Stimulated activated CD8-positive, alpha-beta memory T cell treated with anti-CD3 and anti-CD28 coated beads, Interleukin-12 subunit alpha, Interleukin-12 subunit beta, amount 100 ng/mL, for 1 hour (primary cell): ENCODE results near the gene NSDHL.

ENCODE experiments used
- DNase-seq: peaks from one replicate; pipeline ENCODE4 v3.0.0-alpha.2; 2020; ENCODE audit warnings: low read depth

The NSDHL gene

DNA sequence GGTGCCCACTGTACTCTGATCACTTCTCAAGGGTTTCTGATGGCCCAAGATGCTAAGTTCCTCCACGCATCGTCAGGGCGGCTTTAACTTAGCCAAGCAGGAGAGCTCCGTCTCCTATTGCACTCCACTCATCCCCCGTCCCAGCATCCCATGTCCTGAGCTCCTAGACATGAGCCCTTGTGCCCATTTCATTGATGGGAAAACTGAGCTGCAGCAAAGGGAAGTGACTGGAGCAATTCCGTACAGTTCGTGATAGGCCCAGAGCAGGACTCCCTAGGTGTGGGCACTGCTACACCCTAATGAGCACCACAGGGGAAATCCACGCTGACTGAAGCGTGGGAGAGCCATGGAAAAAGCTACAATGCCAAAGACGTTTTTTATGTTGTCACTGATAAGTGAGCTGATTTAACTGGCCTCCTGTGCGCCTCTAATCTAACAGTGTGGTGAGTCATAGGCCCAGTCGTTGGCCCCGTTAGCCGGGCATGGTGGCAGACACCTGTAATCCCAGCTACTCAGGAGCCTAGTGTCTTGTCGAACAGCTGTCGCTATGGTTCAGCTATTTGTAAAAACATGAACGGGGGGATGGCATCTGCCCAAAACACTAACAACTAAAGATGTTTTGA, 14.9 kb downstream of the NSDHL start:
- no peak for DNase-seq

DNA sequence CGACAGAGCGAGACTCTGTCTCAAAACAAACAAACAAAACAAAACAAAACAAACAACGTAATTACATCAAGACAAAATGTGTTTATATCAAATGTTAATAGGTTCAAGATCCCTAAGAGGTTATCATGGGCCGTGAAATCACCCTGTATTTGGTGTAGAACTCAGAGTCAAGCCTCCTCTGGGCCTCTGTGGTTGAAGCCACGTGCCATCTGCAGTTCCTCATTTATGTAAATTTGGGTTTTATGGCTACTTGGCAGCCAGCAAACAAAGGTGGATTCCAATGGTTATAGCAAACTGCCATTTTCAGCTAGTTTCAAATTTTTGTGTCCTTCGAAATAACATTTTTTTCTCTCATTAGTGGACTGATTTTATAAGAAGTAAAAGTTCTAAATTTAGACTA, 16.4 kb downstream of the NSDHL start:
- no peak for DNase-seq

DNA sequence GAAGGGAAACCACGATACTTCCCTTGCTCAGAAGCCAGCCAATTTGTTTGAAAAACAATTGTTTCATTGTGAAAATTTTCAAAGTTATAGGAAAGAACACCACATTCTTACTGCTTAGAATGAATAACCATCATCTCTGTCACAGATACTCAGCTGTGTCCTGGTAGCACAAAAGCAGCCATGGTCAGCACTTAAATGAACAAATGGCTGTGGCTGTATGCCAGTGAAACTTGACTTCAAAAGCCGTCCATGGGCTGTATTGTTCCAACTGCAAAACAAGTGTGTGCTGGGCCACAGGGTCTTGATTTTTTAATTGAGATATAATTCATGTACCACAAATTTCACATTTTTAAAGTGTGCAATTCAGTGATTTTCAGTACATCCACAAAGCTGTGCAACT, 19.6 kb downstream of the NSDHL start:
- DNase-seq: no peak

DNA sequence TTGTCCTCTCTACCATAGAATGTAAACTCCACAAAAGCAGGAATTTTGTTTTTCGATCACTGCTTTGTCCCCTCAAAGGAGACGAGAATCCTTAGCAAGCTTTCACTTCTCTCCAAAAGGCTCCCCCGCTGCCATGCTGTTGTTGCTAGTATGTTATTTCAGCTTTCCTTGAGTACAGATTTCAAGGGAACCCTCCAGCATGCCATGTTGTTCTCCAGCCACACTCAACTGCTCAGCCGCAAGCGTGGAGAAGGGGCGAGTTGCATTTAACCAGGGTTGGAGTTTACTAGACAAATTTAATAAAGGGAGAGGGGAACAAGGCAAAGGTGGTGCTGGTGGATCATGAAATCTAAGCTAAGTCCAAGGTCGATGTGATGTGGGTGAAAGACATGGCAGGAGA, 23.1 kb downstream of the NSDHL start:
- no peak for DNase-seq

DNA sequence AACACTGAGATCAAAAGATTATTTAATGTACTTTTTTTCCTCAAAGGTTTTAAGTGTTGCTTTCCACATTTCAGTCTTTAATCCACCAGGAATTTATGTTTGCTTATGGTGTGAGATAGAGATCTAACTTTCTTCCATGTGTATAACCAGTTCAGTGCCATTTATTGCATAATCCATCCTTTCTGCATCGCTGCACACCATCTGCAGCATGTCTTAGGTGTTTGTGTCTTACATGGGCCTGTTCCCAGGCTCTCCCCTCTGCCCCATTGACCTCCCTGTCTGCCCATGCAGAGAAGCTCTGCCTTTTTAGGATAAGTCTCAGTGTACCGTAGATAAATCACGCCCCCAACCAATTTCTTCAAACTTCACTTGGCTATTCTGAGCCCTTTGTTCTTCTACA, 30.3 kb downstream of the NSDHL start:
- no peak for DNase-seq

DNA sequence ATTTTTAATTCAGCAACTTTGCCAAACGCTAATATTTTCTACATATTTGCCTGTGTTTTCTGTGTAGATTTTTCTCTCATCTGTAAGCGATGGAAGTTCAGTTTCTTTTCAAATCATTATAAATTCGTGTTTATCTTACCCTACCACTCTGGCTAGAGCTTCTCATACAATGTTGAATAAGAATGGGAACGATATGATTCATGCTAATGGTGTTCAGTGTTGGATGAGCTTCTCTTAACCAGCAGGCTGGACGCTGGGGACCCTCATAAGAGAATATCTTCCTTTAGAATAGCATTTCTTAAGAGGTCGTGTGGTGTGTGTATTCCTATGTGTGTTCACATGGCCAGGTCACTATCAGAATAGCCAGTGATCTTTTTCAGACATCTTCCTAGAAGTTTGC, 31.0 kb downstream of the NSDHL start:
- no peak for DNase-seq

DNA sequence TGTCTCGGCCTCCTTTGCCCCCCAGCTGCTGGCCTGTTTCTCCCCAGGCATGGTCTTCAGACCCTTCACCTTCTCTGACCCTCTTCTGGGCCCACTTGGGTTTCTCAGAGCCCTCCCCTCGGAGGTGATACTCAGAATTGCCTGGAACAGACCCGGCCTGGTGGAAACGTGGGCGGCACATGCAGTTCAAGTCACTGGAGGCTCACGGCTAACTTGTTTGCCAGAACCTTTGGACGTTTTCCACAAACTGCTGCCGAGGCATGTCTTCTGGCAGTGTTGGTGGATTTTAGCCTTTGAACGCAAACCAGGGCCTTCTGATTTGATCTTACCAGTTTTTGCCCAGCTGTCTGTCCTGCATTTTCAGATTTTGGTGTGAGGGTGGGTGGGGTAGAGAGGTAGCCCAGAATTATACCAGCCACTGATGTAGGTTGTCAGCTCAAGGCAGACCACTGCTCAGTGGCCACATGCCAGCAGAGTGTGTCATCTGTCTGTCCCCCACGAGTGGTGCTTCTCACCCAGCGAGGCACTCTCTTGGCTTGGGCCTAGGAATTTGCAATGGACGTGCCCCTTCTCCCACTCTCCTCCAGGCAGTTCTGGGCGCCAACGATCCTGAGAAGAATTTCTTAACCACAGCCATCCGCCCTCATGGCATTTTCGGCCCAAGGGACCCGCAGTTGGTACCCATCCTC, 34.5 kb downstream of the NSDHL start:
- DNase-seq: no peak

DNA sequence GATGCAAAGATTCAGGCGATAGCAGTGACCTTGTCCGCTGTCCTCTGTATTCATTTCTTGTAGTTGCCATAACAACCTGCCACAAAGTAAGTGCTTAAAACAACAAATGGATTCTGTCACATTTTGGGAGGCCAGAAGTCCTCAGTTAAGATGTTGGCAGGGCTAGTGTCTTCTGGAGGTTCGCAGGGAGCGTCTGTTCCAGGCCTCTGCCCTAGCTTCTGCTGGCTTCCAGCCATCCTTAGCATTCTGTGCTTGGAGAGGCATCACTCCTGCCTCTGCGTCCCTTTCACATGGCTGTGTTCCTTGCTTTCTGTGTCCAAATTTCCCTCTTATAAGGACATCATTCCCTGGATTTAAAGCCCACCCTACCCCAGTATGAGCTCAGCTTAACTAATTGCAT, 35.5 kb downstream of the NSDHL start:
- DNase-seq: no peak

DNA sequence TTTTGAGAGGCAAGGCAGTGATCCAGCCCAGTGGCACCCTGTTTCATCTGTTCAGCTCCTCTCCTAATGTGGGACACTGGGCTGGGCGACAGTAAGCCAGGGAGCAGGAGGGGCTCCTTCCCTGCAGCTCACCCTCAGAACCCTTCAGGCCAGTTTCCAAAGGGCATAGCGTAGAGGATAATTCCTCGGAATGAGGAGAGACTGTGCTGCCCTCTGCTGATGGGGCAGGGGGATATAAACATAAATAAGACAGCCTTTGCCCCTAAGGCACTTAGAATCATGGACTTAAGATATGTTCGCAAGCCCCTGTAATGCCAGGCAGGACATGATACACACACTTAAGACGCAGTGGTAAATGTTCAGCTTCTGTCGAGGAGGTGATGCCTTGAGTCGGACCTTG, 39.1 kb downstream of the NSDHL start:
- no peak for DNase-seq

DNA sequence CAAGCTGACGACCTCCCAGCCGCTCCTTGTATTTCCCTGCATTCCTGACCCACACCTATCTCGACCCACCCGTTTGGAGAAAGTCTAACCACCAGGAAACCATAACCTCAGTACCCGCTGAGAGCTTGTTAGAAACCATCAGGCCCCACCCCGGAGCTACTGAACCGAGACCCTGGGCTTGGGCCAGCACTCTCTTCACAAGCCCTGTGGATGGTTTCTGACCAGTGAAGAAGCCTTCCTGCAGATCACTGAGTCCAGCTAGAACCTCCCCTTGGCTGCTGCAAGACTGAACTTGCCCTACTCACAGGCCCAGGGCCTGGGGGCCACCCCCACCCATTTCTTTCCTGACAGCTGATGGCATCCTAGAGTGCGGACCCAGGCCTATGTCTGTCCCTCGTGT, 40.4 kb downstream of the NSDHL start:
- no peak for DNase-seq

DNA sequence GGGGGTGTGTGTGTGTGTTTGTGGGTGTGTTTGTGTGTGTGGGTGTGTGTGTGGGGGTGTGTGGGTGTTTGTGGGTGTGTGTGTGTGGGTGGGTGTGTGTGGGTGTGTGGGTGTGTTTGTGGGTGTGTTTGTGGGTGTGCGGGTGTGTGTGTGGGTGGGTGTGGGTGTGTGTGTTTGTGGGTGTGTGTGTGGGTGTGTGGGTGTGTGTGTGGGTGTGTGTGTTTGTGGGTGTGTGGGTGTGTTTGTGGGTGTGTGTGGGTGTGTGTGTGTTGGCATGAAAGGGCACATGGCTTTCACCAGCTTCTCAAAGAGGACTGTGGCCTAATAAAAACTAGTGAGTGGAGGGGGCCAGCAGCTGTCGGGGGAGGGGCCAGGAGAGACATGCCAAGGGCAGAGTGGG, 41.7 kb downstream of the NSDHL start:
- no peak for DNase-seq

DNA sequence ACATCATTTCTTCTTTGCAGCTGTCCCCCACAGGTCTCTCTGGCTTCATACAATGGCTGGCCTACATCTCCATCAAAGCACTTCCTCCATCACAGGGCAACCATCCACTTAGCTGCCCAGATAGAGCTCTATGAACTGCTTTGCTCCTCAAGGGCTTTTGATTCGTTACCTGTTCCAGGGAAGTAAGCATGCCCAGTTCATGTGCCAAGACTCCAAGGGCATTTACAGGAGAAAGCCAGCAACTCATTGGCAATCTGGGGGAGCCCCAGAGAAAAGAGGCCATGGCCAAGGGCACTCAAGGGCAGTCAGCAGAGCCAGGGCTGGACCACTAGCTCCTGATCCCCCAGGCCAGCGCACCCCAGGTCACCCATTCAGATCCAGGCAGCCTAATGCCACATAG, 42.5 kb downstream of the NSDHL start:
- no peak for DNase-seq

DNA sequence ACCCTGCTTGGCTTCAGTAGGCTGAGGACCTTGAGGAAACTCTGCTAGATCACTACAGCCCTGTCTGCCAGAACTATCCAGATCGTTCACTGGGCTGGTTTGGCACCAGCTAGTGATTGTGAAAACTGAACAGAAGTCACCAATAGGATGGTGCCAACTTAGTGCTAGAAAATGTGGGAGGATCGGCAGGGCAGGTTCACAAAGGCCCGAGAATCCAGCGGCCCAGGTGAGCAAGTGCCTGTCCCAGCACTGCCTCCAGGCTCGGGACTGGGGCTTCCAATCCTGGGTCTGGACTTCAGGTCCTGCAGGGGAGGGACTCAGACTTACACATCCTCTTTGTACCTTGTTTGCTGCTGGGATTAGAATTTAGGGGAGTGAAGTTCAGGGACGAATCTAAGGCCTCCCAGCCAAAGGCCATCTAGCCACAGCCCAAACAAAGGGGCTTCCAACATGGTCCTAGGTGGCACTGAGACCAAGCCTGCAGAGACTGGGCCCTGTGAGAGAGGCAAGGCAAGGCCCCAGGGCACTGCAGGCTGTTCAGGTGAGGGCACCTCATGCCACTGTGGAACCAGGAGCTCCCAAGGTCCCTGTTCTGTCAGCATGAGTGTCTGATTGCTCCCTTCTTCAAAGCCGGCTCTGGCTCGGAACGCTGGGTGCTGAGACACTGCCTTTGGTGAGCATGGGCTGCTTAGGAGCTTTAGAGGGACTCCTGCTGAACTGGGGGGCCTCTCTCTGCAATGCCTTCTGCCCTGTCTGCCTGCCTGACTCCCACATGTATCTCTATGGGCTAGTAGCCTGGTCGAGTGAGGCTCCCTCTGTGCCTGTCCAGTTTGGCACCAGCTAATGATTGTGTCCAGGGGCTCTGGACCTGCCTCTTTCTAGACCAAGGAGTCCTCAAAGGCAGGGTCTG, 46.3 kb downstream of the NSDHL start:
- no peak for DNase-seq

DNA sequence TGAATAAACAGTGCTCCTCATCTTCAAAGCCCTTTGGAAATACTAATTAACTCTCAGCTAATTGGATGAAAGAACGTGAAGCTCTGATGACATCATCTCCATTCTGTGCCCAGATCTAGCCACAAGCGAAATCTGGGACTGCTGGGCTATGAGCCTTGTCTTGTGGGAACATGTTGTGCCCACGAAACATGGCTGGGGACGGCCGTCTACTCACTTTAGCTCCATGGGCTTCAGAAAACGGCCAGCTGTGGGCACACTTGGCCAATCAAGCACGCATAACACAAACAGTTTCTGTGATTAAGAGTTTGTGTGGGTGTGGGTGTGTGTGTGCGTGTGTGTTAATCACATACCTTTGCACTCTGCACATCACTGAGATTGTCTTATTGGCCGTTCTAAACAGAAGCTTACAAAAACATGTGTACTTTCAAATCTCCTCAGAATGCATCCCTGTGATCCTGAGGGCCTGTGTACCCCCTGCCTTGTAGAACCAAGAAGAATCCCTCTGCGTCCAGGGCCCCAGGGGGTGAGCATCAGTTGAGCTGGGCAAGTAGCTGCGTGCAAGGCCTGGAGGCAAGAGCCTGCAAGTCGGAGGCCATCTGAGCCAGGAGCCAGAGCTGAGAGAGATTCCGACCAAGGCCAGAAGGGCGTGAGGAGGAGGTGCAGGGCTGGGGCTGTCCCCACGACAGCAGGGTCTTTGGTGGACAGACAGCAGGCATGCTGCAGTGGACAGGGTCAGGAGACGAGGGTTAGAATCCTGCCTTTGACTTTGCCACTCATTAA, 48.3 kb downstream of the NSDHL start:
- no peak for DNase-seq

DNA sequence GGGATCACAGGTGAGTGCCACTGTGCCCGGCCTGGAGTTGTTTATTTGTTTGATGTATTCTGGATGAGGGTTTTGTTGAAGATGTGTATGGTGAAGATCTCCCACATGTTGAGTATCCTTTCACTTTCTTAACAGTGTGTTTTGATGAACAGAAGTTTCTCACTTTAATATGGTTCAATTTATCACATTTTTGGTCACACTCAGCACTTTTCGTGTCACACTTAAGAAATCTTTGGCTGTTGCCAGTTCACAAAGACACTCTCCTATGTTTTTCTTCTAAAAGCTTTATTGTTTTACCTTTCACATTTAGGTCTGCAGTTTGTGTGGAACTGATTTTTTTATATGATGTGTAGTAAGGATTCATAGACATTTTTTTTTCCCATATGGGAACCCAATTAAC, 50.4 kb downstream of the NSDHL start:
- DNase-seq: no peak

DNA sequence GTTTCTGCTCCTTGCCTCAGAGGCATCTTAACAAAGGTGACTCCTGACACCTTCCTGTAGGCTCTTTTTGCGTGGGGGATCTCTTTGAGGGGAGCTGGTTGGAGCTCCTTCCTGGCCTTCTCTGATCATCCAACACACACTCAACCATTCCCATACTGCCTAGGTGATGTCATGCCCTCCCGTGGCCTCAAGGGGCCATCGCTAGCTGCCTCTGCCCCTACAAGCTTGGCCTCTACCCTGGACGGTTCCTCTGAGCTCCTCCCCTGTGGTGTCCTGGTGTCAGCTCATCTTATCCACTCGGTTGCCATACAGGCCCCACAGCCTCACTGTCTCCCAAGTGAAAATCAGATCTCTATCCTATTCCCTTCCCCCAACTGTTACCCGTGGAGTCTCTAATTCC, 53.3 kb downstream of the NSDHL start:
- no peak for DNase-seq

DNA sequence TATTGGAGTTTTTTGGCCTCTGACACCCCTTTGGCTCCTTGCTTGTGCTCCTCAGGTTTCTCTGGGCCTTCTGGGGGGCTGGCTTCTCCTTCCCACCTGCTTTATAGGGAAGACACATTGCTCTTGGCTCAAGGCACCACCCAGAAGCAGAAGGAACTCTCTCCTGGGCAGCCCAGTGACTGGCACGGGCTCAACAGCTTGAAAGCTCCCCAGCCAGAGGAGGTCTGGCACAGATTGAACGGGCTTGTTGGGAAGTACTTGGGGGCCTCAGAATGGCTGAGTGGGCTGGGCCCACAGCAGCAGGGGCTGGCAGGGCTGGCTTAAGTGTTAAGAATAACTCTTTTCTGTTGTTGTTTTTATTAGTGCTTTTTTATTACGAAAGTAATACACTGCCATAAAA, 55.9 kb downstream of the NSDHL start:
- DNase-seq: no peak

DNA sequence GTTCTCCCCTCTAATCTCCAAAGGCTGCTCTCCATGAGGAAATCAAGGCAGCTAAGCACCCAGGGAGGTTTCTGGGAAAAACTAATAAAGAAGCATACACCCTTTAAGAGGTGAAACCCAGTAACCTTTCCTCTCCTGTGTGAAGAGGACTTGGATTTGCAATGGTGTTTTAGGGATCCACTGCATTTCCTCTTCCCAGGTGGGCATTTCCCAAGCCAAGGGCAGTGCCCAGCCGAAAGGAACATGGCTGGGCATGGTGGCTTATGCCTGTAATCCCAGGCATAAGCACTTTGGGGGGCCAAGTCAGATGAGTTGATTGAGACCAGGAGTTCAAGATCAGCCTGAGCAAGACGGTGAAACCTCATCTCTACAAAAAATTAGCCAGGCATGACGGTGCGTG, 61.6 kb downstream of the NSDHL start:
- DNase-seq: no peak

DNA sequence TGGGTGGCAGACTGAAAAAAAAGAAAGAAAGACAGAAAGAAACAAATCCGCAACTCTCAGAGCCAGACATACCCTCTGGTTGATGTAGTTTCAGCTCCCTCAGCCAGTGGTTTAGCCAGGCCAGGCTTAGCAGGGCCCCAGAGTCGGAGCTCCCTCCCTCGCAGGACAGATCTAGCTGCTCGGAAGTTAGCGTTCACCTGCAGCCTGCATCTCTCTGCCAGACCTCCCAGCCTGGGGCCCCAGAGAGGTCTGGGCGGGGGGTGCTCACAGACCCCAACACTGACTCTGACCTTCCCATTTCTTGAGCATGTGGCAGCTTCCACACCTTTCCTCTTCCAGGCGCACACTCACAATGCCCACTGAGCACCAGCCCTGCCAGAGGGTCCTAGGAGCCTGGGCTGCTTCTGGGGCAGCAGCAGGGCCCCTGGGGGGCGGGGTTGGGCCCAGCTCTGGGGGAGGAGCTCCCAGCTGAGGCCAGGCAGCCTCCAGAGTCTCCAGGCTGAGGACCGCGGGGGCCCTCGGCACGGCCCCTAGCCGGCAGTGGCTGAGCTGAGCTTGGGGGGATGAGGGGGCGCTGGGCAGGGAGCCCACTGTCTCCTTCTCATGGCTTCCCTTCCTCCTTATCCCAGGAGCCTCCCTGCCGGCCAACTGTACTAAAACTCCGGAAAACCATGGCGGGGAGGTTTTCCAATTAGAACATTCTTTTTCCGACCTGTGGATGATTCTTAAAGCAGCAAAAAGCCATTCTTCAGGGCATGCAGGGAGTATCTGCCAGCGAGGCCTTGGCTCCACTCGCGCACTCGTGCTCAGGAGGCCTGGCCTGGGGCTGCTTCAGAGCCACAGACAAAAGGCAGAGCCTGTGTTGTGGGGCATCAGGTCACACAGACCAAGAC, 62.4 kb downstream of the NSDHL start:
- no peak for DNase-seq

DNA sequence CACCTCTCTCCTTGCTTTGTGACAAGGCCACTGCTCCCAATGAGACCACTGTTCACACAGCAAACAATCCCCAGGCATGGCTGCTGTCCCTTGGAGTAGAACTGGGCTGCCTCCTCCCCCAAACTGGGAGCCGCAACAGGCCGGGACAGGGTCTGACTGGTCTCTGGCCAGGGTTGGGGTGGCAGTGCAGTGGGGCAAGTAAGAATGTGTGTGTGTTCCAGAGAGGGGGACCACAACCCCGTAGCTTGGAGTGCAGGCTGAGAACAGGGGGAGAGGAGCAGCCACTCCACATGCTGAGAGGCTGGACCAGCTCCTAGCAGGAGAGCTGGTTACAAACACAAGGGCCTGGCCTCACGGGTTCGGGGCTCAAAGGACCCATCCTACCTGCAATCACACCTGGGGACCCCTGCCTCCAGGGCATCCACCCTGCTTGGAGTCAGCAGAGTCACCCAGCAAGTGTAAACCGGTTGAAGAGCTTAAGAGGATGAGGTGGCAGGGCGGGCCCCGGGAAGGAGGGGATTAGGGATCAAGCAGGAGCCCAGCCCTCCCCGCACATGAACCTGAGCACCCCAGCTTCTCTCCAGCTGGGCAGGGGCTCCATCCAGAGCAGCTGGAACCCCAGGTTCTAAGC, 63.2 kb downstream of the NSDHL start:
- no peak for DNase-seq

DNA sequence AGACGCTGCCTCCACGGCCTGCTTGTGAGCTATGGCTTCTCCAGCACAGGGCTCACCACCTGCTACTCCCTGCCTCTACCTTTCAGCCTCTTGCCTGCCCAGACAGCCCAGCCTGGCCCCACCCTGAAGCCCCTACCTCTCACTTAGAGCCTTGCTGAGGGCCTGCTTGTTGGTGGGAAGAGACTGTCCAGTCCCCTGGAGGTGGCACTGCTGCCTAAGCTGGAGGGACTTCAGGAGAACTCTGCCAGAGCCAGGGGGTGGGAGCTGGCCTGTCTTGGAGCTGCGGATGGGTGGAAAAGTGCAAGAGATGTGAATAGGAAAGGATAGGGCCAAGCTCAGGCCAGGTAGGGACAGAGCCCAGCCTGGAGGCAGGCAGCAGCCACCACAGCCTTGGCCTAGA, 64.3 kb downstream of the NSDHL start:
- DNase-seq: no peak
